BE2C (cell line): ENCODE results near the gene IL1RAP.

Experiments
- DNase-seq: peaks from one replicate; pipeline ENCODE4 v3.0.0-alpha.2; 2020
- H3K27me3 ChIP-seq: fragments of 250-450 bp; sonication (Bioruptor Pico); 2 replicates; pipeline ENCODE4 v1.5.1; 2020; ENCODE audit warnings: mild to moderate bottlenecking
- H3K36me3 ChIP-seq: fragments of 250-450 bp; sonication (Bioruptor Pico); 2 replicates; pipeline ENCODE4 v1.5.1; 2020; ENCODE audit warnings: mild to moderate bottlenecking
- H3K4me1 ChIP-seq: fragments of 250-450 bp; sonication (Bioruptor Pico); 2 replicates; pipeline ENCODE4 v1.5.1; 2020
- H3K4me3 ChIP-seq: 2 replicates; pipeline ENCODE4 v1.5.1; 2011; ENCODE audit warnings: low read depth, low read length
- H3K9me3 ChIP-seq: fragments of 250-450 bp; sonication (Bioruptor Pico); 2 replicates; pipeline ENCODE4 v1.5.1; 2020
- TF ChIP-seq, protein P1 (sequence below): IDR thresholded peaks from 2 replicates; pipeline ENCODE4 v1.5.1; 2012; ENCODE audit warnings: mild to moderate bottlenecking, low read depth, low read length

The IL1RAP gene

GRCh38 chr3:190504354-190505125 lies 9.3 kb upstream of the IL1RAP start:
- no peak for DNase-seq
- no peaks in the 10 kb centered on the region for H3K4me1 ChIP-seq
- H3K27me3 ChIP-seq = no peaks in the 10 kb centered on the region
- H3K4me3 ChIP-seq = no peak overlapping the region
- no peaks in the 10 kb centered on the region for H3K36me3 ChIP-seq
- H3K9me3 ChIP-seq = no peaks in the 10 kb centered on the region
- TF ChIP-seq, protein P1, sequence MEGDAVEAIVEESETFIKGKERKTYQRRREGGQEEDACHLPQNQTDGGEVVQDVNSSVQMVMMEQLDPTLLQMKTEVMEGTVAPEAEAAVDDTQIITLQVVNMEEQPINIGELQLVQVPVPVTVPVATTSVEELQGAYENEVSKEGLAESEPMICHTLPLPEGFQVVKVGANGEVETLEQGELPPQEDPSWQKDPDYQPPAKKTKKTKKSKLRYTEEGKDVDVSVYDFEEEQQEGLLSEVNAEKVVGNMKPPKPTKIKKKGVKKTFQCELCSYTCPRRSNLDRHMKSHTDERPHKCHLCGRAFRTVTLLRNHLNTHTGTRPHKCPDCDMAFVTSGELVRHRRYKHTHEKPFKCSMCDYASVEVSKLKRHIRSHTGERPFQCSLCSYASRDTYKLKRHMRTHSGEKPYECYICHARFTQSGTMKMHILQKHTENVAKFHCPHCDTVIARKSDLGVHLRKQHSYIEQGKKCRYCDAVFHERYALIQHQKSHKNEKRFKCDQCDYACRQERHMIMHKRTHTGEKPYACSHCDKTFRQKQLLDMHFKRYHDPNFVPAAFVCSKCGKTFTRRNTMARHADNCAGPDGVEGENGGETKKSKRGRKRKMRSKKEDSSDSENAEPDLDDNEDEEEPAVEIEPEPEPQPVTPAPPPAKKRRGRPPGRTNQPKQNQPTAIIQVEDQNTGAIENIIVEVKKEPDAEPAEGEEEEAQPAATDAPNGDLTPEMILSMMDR = no peak

- Histone ChIP-seq H3K4me3 (no peak overlapping the region), H3K4me1 (no peaks in the 10 kb centered on the region), H3K9me3 (no peaks in the 10 kb centered on the region), H3K36me3 (no peaks in the 10 kb centered on the region), H3K27me3 (no peaks in the 10 kb centered on the region)
- TF ChIP-seq, protein P1 = no peak
- DNase-seq = no peak
These were observed 8.4 kb upstream of the IL1RAP start for GRCh38 chr3:190505381-190506003.

- no peaks in the 10 kb centered on the region for H3K36me3 ChIP-seq
- TF ChIP-seq, protein P1 = no peak
- no peaks in the 10 kb centered on the region for H3K9me3 ChIP-seq
- no peaks in the 10 kb centered on the region for H3K4me1 ChIP-seq
- H3K4me3 ChIP-seq = no peak overlapping the region
- no peaks in the 10 kb centered on the region for H3K27me3 ChIP-seq
- DNase-seq = no peak
These were observed 7.6 kb upstream of the IL1RAP start for GRCh38 chr3:190506271-190506670.

DNA sequence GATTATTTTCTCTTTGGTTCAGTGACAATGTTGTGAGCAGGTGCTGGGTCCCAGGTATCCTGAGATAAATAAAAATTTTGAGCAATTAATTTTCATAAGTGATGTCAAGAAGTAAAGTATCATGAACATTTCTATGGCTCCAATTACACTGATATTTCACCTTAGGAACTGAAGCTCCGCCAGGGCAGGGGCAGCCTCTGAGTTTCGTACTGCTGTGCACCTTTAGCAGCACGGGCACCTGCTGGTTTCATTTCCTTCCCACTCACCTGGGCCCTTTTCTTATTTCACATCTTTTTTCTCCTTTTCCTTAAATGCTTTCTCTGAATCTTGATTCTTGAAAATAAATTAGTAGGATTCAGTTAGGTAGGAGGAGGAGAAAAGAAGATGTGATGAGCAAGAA lies 1.2 kb upstream of the IL1RAP start:
- Histone ChIP-seq H3K9me3 (no peaks in the 10 kb centered on the region), H3K27me3 (peaks cover 12% of the 10 kb centered on the region), H3K4me1 (no peaks in the 10 kb centered on the region), H3K36me3 (no peaks in the 10 kb centered on the region), H3K4me3 (no peak overlapping the region)
- no peak for DNase-seq
- TF ChIP-seq, protein P1 = no peak

DNA sequence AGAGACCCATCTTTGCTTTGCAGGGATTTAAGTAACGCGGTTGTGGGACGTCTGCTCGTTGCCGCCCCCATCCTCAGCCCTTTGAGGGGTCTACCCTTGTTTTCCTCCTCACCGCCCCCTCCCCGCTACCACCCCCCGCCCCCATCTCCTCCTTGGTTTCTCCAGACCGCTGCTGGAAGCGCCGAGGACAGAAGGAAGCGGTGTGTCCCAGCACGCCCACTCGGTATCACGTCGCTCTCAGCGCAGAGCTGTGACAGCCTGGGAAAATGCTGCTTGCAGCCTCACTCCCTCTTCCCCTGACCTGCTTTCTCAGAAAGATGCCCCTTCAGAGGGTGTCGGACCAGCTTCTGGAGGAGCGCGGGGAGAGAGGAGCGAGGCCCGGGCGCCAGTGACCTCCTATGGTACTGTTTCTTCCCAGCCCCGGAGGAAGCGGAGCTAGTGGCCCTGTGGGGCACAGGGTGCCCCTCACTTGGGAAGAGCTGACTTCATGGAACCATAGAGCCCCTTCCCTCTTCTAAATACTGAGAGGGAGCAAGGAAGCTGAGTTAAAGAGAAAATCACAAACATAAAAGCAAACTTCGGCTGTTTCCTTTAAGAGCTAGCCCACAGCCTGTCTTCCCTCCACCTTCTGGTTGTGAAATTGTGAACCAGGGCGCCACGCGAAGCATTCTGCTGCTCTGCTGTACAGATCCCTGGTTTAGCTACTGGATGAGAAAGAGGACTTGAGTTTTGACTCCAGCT lies 698 bp downstream of the IL1RAP start:
- peak; percentile 7 for DNase-seq
- H3K4me1 ChIP-seq = no peaks in the 10 kb centered on the region
- H3K36me3 ChIP-seq = no peaks in the 10 kb centered on the region
- H3K9me3 ChIP-seq = no peaks in the 10 kb centered on the region
- TF ChIP-seq, protein P1 = no peak
- H3K27me3 ChIP-seq = peaks cover 12% of the 10 kb centered on the region
- peak overlapping the region; percentile 72 for H3K4me3 ChIP-seq
